GM12864 (cell line): ENCODE data around the gene SAV1.

ENCODE experiments used
- DNase-seq: peaks from one replicate; pipeline ENCODE4 v3.0.0-alpha.2; 2011; ENCODE audit warnings: low read depth
- H3K4me3 ChIP-seq: 2 replicates; pipeline ENCODE4 v1.5.1; 2011; ENCODE audit warnings: mild to moderate bottlenecking, low read depth, low read length, control low read depth
- CTCF ChIP-seq: IDR thresholded peaks from 2 replicates; pipeline ENCODE4 v1.5.1; 2011; ENCODE audit warnings: low read depth, mild to moderate bottlenecking, moderate library complexity, low read length, control low read depth, inconsistent platforms; ENCODE audit errors: missing control alignments

The SAV1 gene

DNA sequence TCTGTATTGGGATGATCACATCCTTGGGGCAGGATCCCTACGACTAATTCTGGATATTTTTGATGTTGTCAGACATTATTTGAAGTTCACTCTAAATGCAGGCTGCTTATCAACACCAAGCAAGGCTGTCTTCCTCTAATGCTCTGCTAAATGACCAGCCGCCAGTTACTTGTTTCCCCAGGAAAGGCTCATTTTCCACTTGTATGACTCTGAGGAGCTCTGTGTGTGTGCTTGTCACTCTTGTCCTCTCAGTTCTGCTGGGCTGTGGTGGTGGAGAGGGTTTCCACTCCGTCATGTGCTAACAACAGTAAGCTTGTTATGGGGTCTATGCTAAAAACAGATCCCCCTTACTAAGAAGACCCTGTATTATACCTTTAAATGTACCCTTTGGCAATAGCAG lies 66.1 kb downstream of the SAV1 start:
- DNase-seq, result no peak
- TF ChIP-seq CTCF, result no peak
- no peak overlapping the region for H3K4me3 ChIP-seq

DNA sequence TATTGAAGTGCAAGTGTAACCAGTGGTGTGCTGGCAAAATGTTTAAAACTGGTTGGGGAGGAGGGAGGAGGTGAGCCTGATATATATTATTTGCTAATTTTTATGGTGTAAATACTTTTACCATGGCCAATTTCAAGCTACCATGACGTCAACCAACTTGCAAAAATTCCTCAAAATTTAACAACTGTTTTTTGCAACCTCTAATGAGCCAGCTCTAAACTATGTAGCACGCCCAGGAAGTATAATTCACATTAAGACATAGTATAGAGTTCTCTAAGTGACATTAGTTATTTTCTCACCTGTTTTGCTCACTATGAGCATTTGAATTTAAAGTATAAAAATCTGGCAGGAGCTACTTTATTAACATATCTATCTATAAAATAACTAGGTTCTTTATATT lies 66.7 kb downstream of the SAV1 start:
- H3K4me3 ChIP-seq, result no peak overlapping the region
- TF ChIP-seq CTCF, result no peak
- DNase-seq, result no peak

DNA sequence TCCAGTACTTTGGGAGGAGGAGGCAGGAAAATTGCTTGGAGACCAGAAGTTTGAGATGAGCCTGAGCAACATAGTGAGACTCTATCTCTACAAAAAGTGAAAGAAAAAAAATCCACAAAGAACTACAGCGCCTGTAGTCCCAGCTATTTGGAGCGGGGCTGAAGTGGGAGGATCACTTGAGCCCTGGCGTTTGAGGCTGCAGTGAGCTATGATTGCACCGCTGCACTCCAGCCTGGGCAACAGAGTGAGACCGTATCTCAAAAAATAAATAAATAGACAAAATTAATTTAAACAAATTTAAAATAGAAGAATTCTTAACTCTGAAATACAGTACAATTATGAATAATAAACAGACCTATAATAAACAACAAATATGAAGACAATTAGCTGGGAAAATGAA lies 67.3 kb downstream of the SAV1 start:
- TF ChIP-seq CTCF, result no peak

DNA sequence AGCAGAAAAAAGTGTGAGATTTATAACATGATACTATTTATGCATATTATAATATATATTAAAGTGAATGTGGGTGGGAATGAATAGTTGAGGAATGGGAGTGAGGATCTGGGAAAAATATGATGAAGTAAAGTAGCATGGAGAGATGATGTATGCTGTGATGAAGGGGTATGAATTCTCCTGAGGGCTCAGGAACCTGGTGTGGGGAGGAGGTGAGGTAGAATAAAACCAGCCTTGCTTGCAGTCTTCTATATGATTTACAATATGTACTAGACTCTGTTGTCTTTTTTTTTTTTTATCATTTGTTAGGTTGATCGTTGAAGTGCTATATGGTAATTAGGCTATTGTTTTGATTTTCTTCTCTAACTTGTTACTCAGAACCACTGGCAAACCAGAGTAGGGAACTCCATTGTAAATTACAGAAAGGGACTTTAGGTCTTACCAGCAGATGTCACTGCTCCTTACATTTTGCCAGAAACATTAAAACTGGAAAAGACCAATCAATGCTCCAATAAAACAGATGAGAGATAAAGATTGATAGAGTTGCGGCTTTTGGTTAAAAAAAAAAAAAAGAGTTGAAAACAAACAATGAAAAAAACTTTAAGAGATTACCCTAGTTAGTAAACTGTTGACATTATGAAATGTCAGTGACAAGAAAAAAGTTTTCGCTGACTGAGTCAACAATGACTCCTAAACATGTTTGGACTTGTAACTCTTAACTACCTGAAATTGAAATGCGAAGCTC lies 68.2 kb downstream of the SAV1 start:
- no peak overlapping the region for H3K4me3 ChIP-seq
- TF ChIP-seq CTCF, result peak; percentile 46
- no peak for DNase-seq

More for the DNA sequence above, 67.3 kb downstream of the SAV1 start:
- DNase-seq, result no peak
- H3K4me3 ChIP-seq, result no peak overlapping the region

- no peak for DNase-seq
- no peak overlapping the region for H3K4me3 ChIP-seq
- TF ChIP-seq CTCF, result no peak
Observed at GRCh38 chr14:50598765-50599164, 69.3 kb downstream of the SAV1 start.

DNA sequence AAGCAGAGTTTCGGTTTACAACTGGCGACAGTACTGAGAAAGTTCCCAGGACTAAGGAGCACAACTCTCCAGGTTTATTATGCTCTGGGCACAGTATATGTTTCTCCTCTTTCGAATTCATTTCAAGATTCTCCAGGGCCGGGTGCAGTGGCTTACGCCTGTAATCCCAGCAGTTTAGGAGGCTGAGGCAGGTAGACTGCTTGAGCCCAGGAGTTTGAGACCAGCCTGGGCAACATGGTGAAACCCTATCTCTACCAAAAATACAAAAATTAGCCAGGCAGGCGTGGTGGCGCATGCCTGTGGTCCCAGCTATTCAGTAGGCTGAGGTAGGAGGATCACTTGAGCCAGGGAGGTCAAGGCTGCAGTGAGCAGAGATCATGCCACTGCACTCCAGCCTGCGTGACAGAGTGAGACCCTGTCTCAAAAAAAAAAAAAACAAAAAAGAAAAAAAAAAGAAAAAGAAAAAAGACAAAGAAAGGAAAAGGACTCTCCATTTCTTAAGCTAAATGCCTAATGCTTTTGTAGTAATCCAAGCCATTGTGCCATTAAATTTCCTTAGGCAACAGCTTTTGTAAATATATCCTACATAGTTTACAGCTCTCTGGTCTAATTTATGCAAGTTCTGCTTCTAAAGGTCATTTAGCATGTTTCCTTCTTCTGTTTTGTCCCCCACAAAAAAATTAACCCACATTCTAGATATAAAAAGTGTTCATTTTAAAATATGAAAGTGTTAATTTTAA lies 73.4 kb downstream of the SAV1 start:
- no peak for DNase-seq
- no peak overlapping the region for H3K4me3 ChIP-seq
- no peak for TF ChIP-seq CTCF
